Measurements from ENCODE around the gene GALNT17. TPM values are rescaled to one million over a fixed set of nuclear protein-coding genes. Genes with fewer than 3 reads are reported as not detected.

GALNT17 gene
- total RNA-seq, 2 experiments from 2014 or later = not detected

GRCh38 chr7:71264005-71264404, 132.1 kb downstream of the GALNT17 start:
- peaks cover 11 to 32% of the 10 kb centered on the region in 2 experiments for H3K9me3 ChIP-seq (ENCODE audit: control insufficient read depth in 1 of 2, insufficient read depth in 1 of 2, low read length in 2 of 2)
- intact Hi-C loops (cut with DNase I, micrococcal nuclease) = no loop called here
- H3K4me3 ChIP-seq (ENCODE audit: low read length) = no peak overlapping the region
- CTCF ChIA-PET = no interaction called here
- ATAC-seq (ENCODE audit: poor library complexity) (no peak), DNase-seq (no peak)
- H3K4me3 Mint-ChIP-seq = no peak overlapping the region
- no peaks in the 10 kb centered on the region for H3K4me1 Mint-ChIP-seq (ENCODE audit: low read depth)
- H3K9me3 Mint-ChIP-seq = peaks cover 15% of the 10 kb centered on the region
- no peaks in the 10 kb centered on the region for H3K27me3 ChIP-seq (ENCODE audit: control insufficient read depth in 1 of 2, insufficient read depth in 2 of 2, low read length in 2 of 2)
- no peaks in the 10 kb centered on the region for H3K4me1 ChIP-seq (ENCODE audit: insufficient read depth, low read length)
- H3K27ac Mint-ChIP-seq = no peak overlapping the region
- H3K36me3 ChIP-seq (ENCODE audit: insufficient read depth, low read length) = no peaks in the 10 kb centered on the region
- no peaks in the 10 kb centered on the region for H3K36me3 Mint-ChIP-seq (ENCODE audit: low read depth)
- H3K27me3 Mint-ChIP-seq = no peaks in the 10 kb centered on the region
- no peak for TF ChIP-seq CTCF (IDR thresholded peaks at IDR 0.05)
- POLR2A ChIA-PET = no interaction called here
- H3K27ac ChIP-seq (ENCODE audit: low read depth in 1 of 2, low read length in 2 of 2) = no peak overlapping the region

GRCh38 chr7:71266912-71267311, 135.0 kb downstream of the GALNT17 start:
- no peaks in the 10 kb centered on the region for H3K36me3 ChIP-seq (ENCODE audit: insufficient read depth, low read length)
- CTCF ChIA-PET = no interaction called here
- DNase-seq (no peak), ATAC-seq (ENCODE audit: poor library complexity) (no peak)
- H3K4me3 Mint-ChIP-seq = no peak overlapping the region
- peaks cover 16% of the 10 kb centered on the region for H3K9me3 Mint-ChIP-seq
- H3K4me1 ChIP-seq (ENCODE audit: insufficient read depth, low read length) = no peaks in the 10 kb centered on the region
- no peaks in the 10 kb centered on the region for H3K4me1 Mint-ChIP-seq (ENCODE audit: low read depth)
- H3K27me3 Mint-ChIP-seq = no peaks in the 10 kb centered on the region
- intact Hi-C loops (cut with DNase I, micrococcal nuclease) = no loop called here
- no peak overlapping the region for H3K4me3 ChIP-seq (ENCODE audit: low read length)
- H3K27ac Mint-ChIP-seq = no peak overlapping the region
- POLR2A ChIA-PET = no interaction called here
- H3K9me3 ChIP-seq (ENCODE audit: control insufficient read depth in 1 of 2, insufficient read depth in 1 of 2, low read length in 2 of 2) = peaks cover 11 to 29% of the 10 kb centered on the region in 2 experiments
- no peak overlapping the region for H3K27ac ChIP-seq (ENCODE audit: low read depth in 1 of 2, low read length in 2 of 2)
- H3K36me3 Mint-ChIP-seq (ENCODE audit: low read depth) = no peaks in the 10 kb centered on the region
- H3K27me3 ChIP-seq (ENCODE audit: control insufficient read depth in 1 of 2, insufficient read depth in 2 of 2, low read length in 2 of 2) = no peaks in the 10 kb centered on the region
- TF ChIP-seq CTCF (IDR thresholded peaks at IDR 0.05) = no peak

GRCh38 chr7:71267734-71268469, 136.0 kb downstream of the GALNT17 start:
- no peak overlapping the region for H3K27ac Mint-ChIP-seq
- ATAC-seq (ENCODE audit: poor library complexity) (no peak), DNase-seq (no peak)
- H3K4me1 ChIP-seq (ENCODE audit: insufficient read depth, low read length) = no peaks in the 10 kb centered on the region
- no peak for TF ChIP-seq CTCF (IDR thresholded peaks at IDR 0.05)
- ChIA-PET POLR2A (no interaction called here), CTCF (no interaction called here)
- no peaks in the 10 kb centered on the region for H3K4me1 Mint-ChIP-seq (ENCODE audit: low read depth)
- no peak overlapping the region for H3K4me3 Mint-ChIP-seq
- intact Hi-C loops (cut with DNase I, micrococcal nuclease) = no loop called here
- H3K36me3 ChIP-seq (ENCODE audit: insufficient read depth, low read length) = no peaks in the 10 kb centered on the region
- no peaks in the 10 kb centered on the region for H3K27me3 ChIP-seq (ENCODE audit: control insufficient read depth in 1 of 2, insufficient read depth in 2 of 2, low read length in 2 of 2)
- H3K27me3 Mint-ChIP-seq = no peaks in the 10 kb centered on the region
- no peak overlapping the region for H3K4me3 ChIP-seq (ENCODE audit: low read length)
- H3K9me3 ChIP-seq (ENCODE audit: control insufficient read depth in 1 of 2, insufficient read depth in 1 of 2, low read length in 2 of 2) = peaks cover 11 to 33% of the 10 kb centered on the region in 2 experiments
- peaks cover 21% of the 10 kb centered on the region for H3K9me3 Mint-ChIP-seq
- no peaks in the 10 kb centered on the region for H3K36me3 Mint-ChIP-seq (ENCODE audit: low read depth)
- no peak overlapping the region for H3K27ac ChIP-seq (ENCODE audit: low read depth in 1 of 2, low read length in 2 of 2)
